Lower lobe of right lung (tissue), 2 donors: ENCODE measurements around the gene CD93. TPM values are rescaled to one million over a fixed set of nuclear protein-coding genes. Genes with fewer than 3 reads are reported as not detected.

Source experiments
- ATAC-seq, 2 donors: fragments of 200-7000 bp; cut with Tn5 transposase; one replicate each; pipeline ENCODE4 v1.9.1; 2020 to 2022; ENCODE audit warnings: mild to moderate bottlenecking in 2 of 2, moderate library complexity in 2 of 2
- DNase-seq: peaks from one replicate; pipeline ENCODE4 v3.0.0-alpha.2; 2020
- H3K27ac ChIP-seq: fragments of 200-600 bp; one replicate; pipeline ENCODE4 v1.8.0; 2022
- H3K27me3 ChIP-seq: fragments of 200-600 bp; one replicate; pipeline ENCODE4 v1.8.0; 2022; ENCODE audit warnings: low read depth
- H3K36me3 ChIP-seq: fragments of 200-600 bp; one replicate; pipeline ENCODE4 v1.8.0; 2022; ENCODE audit warnings: mild to moderate bottlenecking
- H3K4me1 ChIP-seq: fragments of 200-600 bp; one replicate; pipeline ENCODE4 v1.8.0; 2022
- H3K4me3 ChIP-seq: fragments of 200-600 bp; one replicate; pipeline ENCODE4 v1.8.0; 2022; ENCODE audit warnings: mild to moderate bottlenecking
- H3K9me3 ChIP-seq: fragments of 200-600 bp; one replicate; pipeline ENCODE4 v1.8.0; 2022
- intact Hi-C: fragments of 100-400 bp; cut with DNase I; formaldehyde crosslinking; loops from one replicate; pipeline ENCODE4 v1.11.0; 2022
- total RNA-seq: library from RNA; stranded (reverse); fragmentation: NEBNext Ultra II Directional; extraction: Animal tissue kit (Norgen Biotek cat#: 25700); gene quantifications from one replicate; pipeline ENCODE4 v1.2.1, GENCODE V29; 2021
- TF ChIP-seq, protein P1 (sequence below): fragments of 200-600 bp; IDR thresholded peaks from one replicate; pipeline ENCODE4 v1.8.0; 2022; ENCODE audit warnings: antibody characterized with exemption, mild to moderate bottlenecking
- donor health status: DM: no; HTN: yes; CAD: no; lungs with severe emphysema.

Gene CD93
- total RNA-seq, 1 donor from 2014 or later, result 99.7 TPM

DNA sequence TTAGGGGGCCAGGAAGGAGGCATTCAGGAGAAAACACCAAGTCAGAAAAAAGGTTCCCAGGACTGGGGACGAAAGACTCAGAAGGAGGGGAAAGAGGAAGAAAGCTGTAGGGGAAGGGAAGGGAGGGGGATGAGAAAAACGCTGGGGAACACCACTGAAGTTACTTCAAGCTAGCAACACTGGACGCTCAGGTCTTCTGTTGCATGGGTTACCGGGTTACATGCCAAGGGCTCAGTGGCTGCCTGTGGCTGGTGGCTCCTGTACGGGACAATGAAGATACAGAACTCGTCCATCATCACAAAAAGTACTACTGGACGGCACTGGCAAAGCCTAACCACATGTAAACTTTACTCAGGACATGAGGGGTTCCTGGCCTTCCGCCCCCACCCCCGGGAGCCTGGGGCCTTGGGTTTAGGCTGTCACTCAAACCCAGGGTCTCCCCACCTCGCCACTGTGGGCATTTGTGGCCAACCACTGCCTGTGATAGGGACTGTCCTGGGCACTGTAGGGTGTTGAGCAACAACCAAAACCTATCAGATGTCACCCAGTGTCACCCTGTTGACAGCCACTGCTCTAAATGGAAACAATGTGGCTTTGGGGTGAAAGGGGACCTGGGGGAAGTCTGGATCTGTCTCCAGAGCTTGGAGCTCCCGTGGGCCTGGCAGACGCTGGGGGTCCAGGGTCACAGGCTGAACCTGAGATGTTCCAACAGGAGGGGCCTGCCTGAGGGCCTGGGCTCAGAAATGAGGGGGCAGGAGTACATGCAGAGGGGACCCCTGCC is 40.3 kb upstream of the CD93 start:
- H3K4me1 ChIP-seq, result peaks cover 51% of the 10 kb centered on the region
- intact Hi-C loops, result no loop called here
- H3K36me3 ChIP-seq, result no peaks in the 10 kb centered on the region
- H3K27me3 ChIP-seq, result no peaks in the 10 kb centered on the region
- TF ChIP-seq, protein P1, sequence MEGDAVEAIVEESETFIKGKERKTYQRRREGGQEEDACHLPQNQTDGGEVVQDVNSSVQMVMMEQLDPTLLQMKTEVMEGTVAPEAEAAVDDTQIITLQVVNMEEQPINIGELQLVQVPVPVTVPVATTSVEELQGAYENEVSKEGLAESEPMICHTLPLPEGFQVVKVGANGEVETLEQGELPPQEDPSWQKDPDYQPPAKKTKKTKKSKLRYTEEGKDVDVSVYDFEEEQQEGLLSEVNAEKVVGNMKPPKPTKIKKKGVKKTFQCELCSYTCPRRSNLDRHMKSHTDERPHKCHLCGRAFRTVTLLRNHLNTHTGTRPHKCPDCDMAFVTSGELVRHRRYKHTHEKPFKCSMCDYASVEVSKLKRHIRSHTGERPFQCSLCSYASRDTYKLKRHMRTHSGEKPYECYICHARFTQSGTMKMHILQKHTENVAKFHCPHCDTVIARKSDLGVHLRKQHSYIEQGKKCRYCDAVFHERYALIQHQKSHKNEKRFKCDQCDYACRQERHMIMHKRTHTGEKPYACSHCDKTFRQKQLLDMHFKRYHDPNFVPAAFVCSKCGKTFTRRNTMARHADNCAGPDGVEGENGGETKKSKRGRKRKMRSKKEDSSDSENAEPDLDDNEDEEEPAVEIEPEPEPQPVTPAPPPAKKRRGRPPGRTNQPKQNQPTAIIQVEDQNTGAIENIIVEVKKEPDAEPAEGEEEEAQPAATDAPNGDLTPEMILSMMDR, result no peak
- ATAC-seq, result peak; percentile 53 to 65
- DNase-seq, result no peak
- H3K9me3 ChIP-seq, result no peaks in the 10 kb centered on the region
- H3K27ac ChIP-seq, result peak overlapping the region; percentile 78
- H3K4me3 ChIP-seq, result no peak overlapping the region

DNA sequence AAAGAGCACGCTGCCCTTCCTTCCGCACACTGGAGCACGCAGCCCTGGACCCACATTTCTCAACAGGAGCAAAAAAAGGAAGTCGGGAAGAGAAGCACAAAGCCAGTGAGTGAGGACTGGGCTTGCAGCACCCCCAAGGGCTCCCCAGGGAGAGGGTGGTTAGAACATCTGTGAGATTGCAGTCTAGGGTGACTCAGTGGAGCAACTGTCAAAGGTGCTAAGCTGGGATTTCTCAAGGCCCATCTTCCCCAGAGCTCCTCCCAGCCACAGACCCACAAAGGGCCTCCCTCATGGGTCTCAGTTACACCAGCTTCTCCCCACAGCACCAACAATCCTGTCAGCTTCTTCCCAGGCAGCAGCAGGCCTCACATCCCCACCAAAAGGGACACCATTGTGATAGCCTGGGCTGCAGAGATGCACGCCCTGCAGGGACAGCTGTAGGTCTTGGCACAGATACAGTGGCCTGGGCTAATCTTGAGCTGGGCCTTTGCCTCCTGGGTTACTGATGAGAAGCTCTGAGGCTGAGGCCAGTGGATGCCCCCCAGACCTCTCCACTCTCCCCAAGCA is 39.6 kb upstream of the CD93 start:
- Histone ChIP-seq H3K9me3 (no peaks in the 10 kb centered on the region), H3K27ac (peak overlapping the region; percentile 78), H3K27me3 (no peaks in the 10 kb centered on the region), H3K4me1 (peaks cover 51% of the 10 kb centered on the region), H3K4me3 (no peak overlapping the region), H3K36me3 (no peaks in the 10 kb centered on the region)
- intact Hi-C loops, result no loop called here
- DNase-seq (peak; percentile 76), ATAC-seq (peak; percentile 77 to 81)
- TF ChIP-seq, protein P1, result no peak

- H3K36me3 ChIP-seq, result no peaks in the 10 kb centered on the region
- no peaks in the 10 kb centered on the region for H3K27me3 ChIP-seq
- intact Hi-C loops, result no loop called here
- H3K4me3 ChIP-seq, result no peak overlapping the region
- no peak for DNase-seq
- TF ChIP-seq, protein P1, result no peak
- H3K4me1 ChIP-seq, result peaks cover 49% of the 10 kb centered on the region
- ATAC-seq, result no peak
- H3K27ac ChIP-seq, result peak overlapping the region; percentile 78
- H3K9me3 ChIP-seq, result no peaks in the 10 kb centered on the region
Measured at GRCh38 chr20:23125159-23125558, 39.0 kb upstream of the CD93 start.

DNA sequence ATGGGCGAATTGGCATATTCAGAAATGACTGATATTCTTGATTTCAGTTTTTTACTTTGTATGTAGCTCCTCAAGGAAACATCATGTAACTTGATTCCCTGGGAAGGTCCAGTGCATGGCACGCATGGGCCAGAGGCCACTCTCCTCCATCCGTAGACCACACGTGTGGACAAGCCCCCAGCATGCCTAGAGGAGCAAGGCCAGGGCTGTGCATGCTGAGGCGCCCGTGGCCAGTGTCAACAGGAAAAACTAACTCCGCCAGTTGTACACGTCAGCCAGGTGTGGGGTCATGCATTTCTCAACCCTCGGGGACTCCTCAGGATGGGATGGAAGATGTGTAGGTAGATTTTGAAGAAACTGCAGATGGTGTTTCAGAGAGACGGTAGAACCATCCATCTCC is 37.8 kb upstream of the CD93 start:
- Histone ChIP-seq H3K27ac (no peak overlapping the region), H3K4me1 (peaks cover 49% of the 10 kb centered on the region), H3K9me3 (no peaks in the 10 kb centered on the region), H3K4me3 (no peak overlapping the region), H3K36me3 (no peaks in the 10 kb centered on the region), H3K27me3 (no peaks in the 10 kb centered on the region)
- intact Hi-C loops, result no loop called here
- no peak for ATAC-seq
- TF ChIP-seq, protein P1, result no peak
- no peak for DNase-seq

DNA sequence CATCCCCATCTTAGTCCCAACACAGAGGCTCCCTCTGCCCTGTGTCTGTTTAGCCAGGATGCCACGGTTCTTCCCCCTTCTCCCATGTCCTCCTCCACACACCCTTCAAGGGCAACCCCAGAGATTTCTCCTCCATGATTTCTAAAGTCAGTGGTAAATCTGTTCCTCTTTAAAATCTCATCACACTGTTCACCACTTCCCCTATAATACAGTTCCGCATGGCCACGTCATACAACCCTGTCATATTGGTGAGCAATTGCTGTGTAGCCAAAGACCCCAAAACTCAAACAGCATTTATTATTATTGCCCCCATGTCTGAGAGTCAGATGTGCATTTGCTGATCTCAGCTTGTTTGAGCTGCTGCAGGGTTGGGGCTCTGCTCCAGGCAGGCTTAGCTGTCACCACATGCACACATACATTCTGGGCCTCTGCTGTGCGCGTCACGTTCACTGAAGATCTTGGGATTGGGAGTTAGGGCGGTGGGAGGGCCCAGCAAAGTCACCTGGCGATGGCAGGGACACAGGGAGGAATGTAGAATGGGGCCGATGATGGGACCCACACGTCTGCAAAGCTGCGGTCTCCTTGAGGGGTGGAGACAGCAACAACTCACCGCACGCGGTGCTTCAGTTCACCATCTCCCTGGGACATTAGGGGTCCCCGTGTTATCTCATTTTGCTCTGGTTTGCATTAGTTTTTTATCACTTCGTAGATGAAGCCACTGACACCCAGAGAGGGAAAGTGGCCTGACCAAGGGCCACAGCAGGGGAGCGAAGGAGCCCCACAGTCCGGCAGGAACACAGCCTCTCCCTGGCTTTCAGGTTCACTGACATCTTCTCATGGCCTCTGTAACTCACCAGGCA is 36.9 kb upstream of the CD93 start:
- Histone ChIP-seq H3K4me1 (peaks cover 44% of the 10 kb centered on the region), H3K36me3 (no peaks in the 10 kb centered on the region), H3K4me3 (no peak overlapping the region), H3K27me3 (no peaks in the 10 kb centered on the region), H3K9me3 (no peaks in the 10 kb centered on the region), H3K27ac (no peak overlapping the region)
- TF ChIP-seq, protein P1, result no peak
- no peak for ATAC-seq
- intact Hi-C loops, result no loop called here
- DNase-seq, result no peak
